Activated B cell treated with CpG ODN at 0.5 μM for 24 hours (primary cell): ENCODE results near the gene C14orf132. TPM values are rescaled to one million over a fixed set of nuclear protein-coding genes. Genes with fewer than 3 reads are reported as not detected.

Experiments used
- ATAC-seq: fragments of 200-7000 bp; cut with Tn5 transposase; one replicate; pipeline ENCODE4 v1.10.0; 2021; ENCODE audit warnings: low read depth, mild to moderate bottlenecking, moderate library complexity
- CTCF ChIA-PET: fragments of 350-600 bp; sonication (Branson Sonifier 250); formaldehyde crosslinking; loops from one replicate; lab custom pipeline; 2021; ENCODE audit warnings: antibody characterized with exemption; lab: Charles Lee
- POLR2A ChIA-PET: fragments of 350-600 bp; sonication (Branson Sonifier 250); formaldehyde crosslinking; loops from one replicate; lab custom pipeline; 2021; ENCODE audit warnings: antibody characterized with exemption; lab: Charles Lee
- DNase-seq: peaks from one replicate; pipeline ENCODE4 v3.0.0; 2022
- H3K27ac Mint-ChIP-seq: one replicate; pipeline ENCODE4 v1.8.0; 2020; ENCODE audit warnings: mixed read lengths
- H3K27me3 Mint-ChIP-seq: one replicate; pipeline ENCODE4 v1.8.0; 2021; ENCODE audit warnings: mixed read lengths
- H3K36me3 Mint-ChIP-seq: one replicate; pipeline ENCODE4 v1.8.0; 2021; ENCODE audit warnings: low read depth, mixed read lengths
- H3K4me1 Mint-ChIP-seq: one replicate; pipeline ENCODE4 v1.8.0; 2021; ENCODE audit warnings: mixed read lengths
- H3K4me3 Mint-ChIP-seq: one replicate; pipeline ENCODE4 v1.8.0; 2020; ENCODE audit warnings: mild to moderate bottlenecking, mixed read lengths
- H3K9me3 Mint-ChIP-seq: one replicate; pipeline ENCODE4 v1.8.0; 2020; ENCODE audit warnings: mixed read lengths
- intact Hi-C: fragments of 100-400 bp; cut with micrococcal nuclease; formaldehyde crosslinking; loops from one replicate; pipeline ENCODE4 v1.15.1; 2024
- total RNA-seq: library from RNA; stranded (reverse); gene quantifications from 2 replicates; pipeline ENCODE4 v1.2.3, GENCODE V29; 2022
- TF ChIP-seq, protein P1 (sequence below): fragments of 200-600 bp; IDR thresholded peaks from one replicate; pipeline ENCODE4 v1.8.0; 2022; ENCODE audit warnings: antibody characterized with exemption, mild to moderate bottlenecking

The C14orf132 gene
- total RNA-seq, 1 donor from 2014 or later: 0.16 TPM

DNA sequence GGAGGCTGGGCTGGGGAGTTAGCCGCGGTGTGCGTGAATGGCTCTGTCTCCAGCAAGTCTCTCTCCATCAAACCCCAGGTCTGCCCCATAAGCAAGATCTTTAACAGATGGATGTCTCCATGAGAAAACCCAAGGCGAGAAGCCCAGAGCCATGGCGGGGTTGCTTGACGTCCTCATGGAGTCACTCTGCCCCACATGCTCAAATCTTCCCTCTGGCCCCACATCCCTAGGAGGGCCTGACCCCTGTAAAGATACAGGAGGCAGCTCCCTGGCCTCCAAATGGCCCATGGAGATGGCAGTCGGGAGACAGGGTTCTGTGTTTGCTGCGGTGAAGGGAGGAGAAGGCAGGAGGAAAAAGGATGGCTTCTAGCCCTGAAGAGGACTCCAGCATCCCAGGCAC is 49.3 kb downstream of the C14orf132 start:
- intact Hi-C loops: no loop called here
- ATAC-seq (no peak), DNase-seq (no peak)
- Mint-ChIP-seq H3K27ac (no peak overlapping the region), H3K9me3 (no peaks in the 10 kb centered on the region), H3K4me3 (no peak overlapping the region), H3K36me3 (no peaks in the 10 kb centered on the region), H3K4me1 (peaks cover 2% of the 10 kb centered on the region), H3K27me3 (no peaks in the 10 kb centered on the region)
- ChIA-PET CTCF (interaction anchor here (1.9 kb wide), 1 partner anchor 12 kb away, joined by 4 read pairs; no protein-coding TSS in a partner anchor), POLR2A (no interaction called here)
- TF ChIP-seq, protein P1, sequence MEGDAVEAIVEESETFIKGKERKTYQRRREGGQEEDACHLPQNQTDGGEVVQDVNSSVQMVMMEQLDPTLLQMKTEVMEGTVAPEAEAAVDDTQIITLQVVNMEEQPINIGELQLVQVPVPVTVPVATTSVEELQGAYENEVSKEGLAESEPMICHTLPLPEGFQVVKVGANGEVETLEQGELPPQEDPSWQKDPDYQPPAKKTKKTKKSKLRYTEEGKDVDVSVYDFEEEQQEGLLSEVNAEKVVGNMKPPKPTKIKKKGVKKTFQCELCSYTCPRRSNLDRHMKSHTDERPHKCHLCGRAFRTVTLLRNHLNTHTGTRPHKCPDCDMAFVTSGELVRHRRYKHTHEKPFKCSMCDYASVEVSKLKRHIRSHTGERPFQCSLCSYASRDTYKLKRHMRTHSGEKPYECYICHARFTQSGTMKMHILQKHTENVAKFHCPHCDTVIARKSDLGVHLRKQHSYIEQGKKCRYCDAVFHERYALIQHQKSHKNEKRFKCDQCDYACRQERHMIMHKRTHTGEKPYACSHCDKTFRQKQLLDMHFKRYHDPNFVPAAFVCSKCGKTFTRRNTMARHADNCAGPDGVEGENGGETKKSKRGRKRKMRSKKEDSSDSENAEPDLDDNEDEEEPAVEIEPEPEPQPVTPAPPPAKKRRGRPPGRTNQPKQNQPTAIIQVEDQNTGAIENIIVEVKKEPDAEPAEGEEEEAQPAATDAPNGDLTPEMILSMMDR: no peak

DNA sequence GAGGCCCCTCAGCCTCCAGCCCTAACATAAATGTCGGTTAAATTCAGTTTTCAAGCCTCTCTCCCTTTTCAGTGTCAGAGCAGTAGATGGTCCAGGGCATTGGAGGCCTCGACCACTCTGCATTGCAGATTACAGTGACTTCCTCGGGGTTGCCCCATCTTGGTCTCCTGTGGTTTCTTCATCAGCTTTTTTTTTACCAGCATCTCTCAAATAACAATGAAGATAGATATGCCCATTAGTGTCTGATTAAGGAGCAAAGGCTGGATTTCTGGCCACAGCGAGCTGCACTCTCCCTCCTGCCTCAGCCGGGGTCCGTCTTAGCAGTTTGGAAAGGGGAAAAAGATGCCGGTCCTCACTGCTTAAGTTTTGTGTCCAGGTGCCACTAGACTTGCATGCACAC is 49.7 kb downstream of the C14orf132 start:
- intact Hi-C loops: no loop called here
- ChIA-PET CTCF (no interaction called here), POLR2A (no interaction called here)
- Mint-ChIP-seq H3K27me3 (no peaks in the 10 kb centered on the region), H3K9me3 (no peaks in the 10 kb centered on the region), H3K4me3 (no peak overlapping the region), H3K36me3 (no peaks in the 10 kb centered on the region), H3K4me1 (peaks cover 2% of the 10 kb centered on the region), H3K27ac (no peak overlapping the region)
- TF ChIP-seq, protein P1: no peak
- ATAC-seq (no peak), DNase-seq (no peak)

DNA sequence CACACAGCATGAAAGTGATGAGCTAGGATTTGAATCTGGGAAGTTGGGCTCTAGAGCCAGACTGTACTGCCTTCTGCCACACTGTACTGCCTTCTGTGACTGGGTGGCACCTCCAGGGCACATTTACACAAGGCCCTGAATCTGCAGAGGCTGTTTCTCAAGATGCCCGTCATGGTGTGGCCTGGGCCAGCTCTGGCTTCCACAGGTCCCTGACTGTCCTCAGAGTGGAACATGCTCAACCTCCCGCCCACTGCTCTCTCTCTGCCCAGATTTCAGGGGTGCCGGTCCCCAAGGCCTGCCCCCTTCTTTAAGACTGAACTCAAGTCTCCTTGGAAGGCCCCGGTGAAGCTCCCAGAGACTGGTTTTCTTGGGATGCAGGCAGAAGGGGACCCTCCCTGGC is 50.2 kb downstream of the C14orf132 start:
- no peak overlapping the region for H3K4me3 Mint-ChIP-seq
- H3K27me3 Mint-ChIP-seq: no peaks in the 10 kb centered on the region
- H3K36me3 Mint-ChIP-seq: no peaks in the 10 kb centered on the region
- H3K9me3 Mint-ChIP-seq: no peaks in the 10 kb centered on the region
- no peak for DNase-seq
- ChIA-PET POLR2A (no interaction called here), CTCF (no interaction called here)
- ATAC-seq: no peak
- intact Hi-C loops: no loop called here
- no peak overlapping the region for H3K27ac Mint-ChIP-seq
- TF ChIP-seq, protein P1: no peak
- peaks cover 2% of the 10 kb centered on the region for H3K4me1 Mint-ChIP-seq

DNA sequence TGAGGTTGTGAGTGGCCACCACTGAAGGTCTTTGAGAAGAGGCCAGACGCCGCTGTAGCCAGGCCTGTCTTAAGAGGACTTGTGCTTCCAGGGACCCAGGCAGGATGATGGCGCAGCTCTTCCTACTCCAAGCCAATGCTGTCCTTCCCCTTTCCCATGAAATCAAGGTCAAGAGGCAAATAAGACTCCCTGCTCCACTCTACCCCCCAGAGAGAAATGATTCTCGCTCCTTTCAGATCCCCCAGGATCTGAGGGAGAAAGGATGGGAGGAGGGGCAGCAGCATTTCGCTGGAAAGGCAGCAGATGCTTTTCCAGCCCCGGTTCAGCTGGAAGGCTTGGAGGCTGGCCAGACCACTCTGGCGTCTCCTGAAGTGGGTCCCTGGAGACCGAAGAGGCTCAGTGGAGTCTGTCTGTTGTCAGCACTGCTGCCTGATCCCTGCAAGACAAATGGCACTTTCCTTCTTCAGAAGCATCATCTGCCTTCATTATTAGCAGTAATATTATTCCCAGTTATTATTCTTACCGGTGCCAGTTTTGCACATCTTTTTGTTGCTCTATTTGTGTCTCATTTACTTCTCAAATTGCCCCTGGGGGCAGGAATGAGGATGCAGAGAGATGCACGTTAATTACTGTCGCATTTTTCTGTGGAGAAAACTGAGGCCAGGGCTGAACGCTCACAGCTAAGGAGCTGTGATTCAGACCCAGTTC is 51.4 kb downstream of the C14orf132 start:
- ChIA-PET POLR2A (no interaction called here), CTCF (no interaction called here)
- H3K9me3 Mint-ChIP-seq: no peaks in the 10 kb centered on the region
- TF ChIP-seq, protein P1: no peak
- H3K4me1 Mint-ChIP-seq: no peaks in the 10 kb centered on the region
- no peak for ATAC-seq
- no peak for DNase-seq
- H3K27me3 Mint-ChIP-seq: no peaks in the 10 kb centered on the region
- no peak overlapping the region for H3K27ac Mint-ChIP-seq
- H3K4me3 Mint-ChIP-seq: no peak overlapping the region
- no peaks in the 10 kb centered on the region for H3K36me3 Mint-ChIP-seq
- intact Hi-C loops: no loop called here

DNA sequence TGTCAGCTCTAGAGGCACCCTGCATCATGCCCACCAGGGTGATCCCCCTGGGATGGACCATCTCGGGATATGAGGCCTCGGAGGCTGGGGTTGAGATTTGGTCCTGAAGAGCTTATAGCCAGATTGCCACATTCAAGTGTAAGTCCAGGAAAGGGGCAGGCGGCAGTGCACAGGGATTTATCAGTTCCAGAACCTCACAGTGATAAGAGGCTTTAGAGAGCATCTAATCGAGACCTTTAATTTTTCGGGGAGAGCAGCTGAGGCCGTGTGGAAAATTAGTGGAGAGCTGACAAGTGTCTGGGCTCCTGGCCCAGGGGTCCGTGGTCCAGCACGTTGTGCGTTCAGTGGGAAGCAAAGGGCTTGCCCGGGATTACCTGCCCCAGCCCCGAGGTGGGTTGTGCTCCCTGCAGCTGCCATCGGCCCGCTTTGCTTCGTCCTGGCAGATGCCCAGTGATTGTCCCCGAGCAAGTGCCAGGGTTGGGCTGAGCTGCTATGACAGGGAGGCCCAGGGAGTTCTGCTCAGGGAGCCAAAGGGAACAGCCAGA is 52.1 kb downstream of the C14orf132 start:
- Mint-ChIP-seq H3K27me3 (no peaks in the 10 kb centered on the region), H3K4me1 (no peaks in the 10 kb centered on the region), H3K36me3 (no peaks in the 10 kb centered on the region), H3K9me3 (no peaks in the 10 kb centered on the region), H3K4me3 (no peak overlapping the region), H3K27ac (no peak overlapping the region)
- TF ChIP-seq, protein P1: no peak
- ATAC-seq (no peak), DNase-seq (no peak)
- intact Hi-C loops: no loop called here
- POLR2A ChIA-PET: no interaction called here
- CTCF ChIA-PET: no interaction called here
